ENCODE results near the gene TAP1. TPM values are rescaled to one million over a fixed set of nuclear protein-coding genes. Genes with fewer than 3 reads are reported as not detected.

TAP1 gene
- 28.0 and 33.1 TPM in 2 replicates for total RNA-seq (ENCODE audit: low replicate concordance)

GRCh38 chr6:32853541-32854375, at the start of gene TAP1, which contains the start of gene PSMB9:
TAP1 (minus strand) TSS chr6:32853704; CDS start chr6:32853636, 68 bp downstream.
PSMB9 (plus strand) TSS chr6:32854192; CDS start chr6:32854230, 38 bp downstream.

GRCh38 chr6:32843979-32844838, 9.3 kb downstream of the TAP1 start, which contains the start of gene PSMB8:
PSMB8 (minus strand) TSS chr6:32844047; CDS start chr6:32843996, 51 bp downstream.

GRCh38 chr6:32838114-32838958, 15.2 kb downstream of the TAP1 start, which contains the start of gene TAP2:
TAP2 (minus strand) TSS chr6:32838739; CDS start chr6:32838233, 506 bp downstream.

GRCh38 chr6:32816746-32817204, 36.7 kb downstream of the TAP1 start, which contains the start of gene HLA-DOB:
HLA-DOB (minus strand) TSS chr6:32817002; CDS start chr6:32816951, 51 bp downstream.

Other genes starting within 250 kb of the TAP1 start
- not detected in 2 replicates for gene HLA-DQA1, start 216.3 kb downstream of the TAP1 start, total RNA-seq (ENCODE audit: low replicate concordance)
- gene HLA-DQB1, start 187.0 kb downstream of the TAP1 start, total RNA-seq (ENCODE audit: low replicate concordance), result not detected in 2 replicates
- not detected in 2 replicates for gene HLA-DQA2, start 112.3 kb downstream of the TAP1 start, total RNA-seq (ENCODE audit: low replicate concordance)
- not detected in 2 replicates for gene HLA-DQB2, start 90.2 kb downstream of the TAP1 start, total RNA-seq (ENCODE audit: low replicate concordance)
- gene HLA-DOB, start 36.7 kb downstream of the TAP1 start, total RNA-seq (ENCODE audit: low replicate concordance), result 0.59 TPM in 1 of 2 replicates, not detected in the other
- 20.8 and 40.5 TPM in 2 replicates for gene TAP2, start 15.0 kb downstream of the TAP1 start, total RNA-seq (ENCODE audit: low replicate concordance)
- gene PSMB8, start 9.7 kb downstream of the TAP1 start, total RNA-seq (ENCODE audit: low replicate concordance), result 44.2 and 72.4 TPM in 2 replicates
- gene PSMB9, start 488 bp upstream of the TAP1 start, total RNA-seq (ENCODE audit: low replicate concordance), result 16.1 and 45.7 TPM in 2 replicates
- gene HLA-DMB, start 87.3 kb upstream of the TAP1 start, total RNA-seq (ENCODE audit: low replicate concordance), result 0.08 and 0.12 TPM in 2 replicates
- 0.82 and 2.9 TPM in 2 replicates for gene HLA-DMA, start 99.4 kb upstream of the TAP1 start, total RNA-seq (ENCODE audit: low replicate concordance)
- gene BRD2, start 114.9 kb upstream of the TAP1 start, total RNA-seq (ENCODE audit: low replicate concordance), result 39.6 and 40.2 TPM in 2 replicates
- under 0.01 TPM in 1 of 2 replicates, not detected in the other for gene HLA-DOA, start 155.9 kb upstream of the TAP1 start, total RNA-seq (ENCODE audit: low replicate concordance)
- 9.7 TPM in 1 of 2 replicates, not detected in the other for gene HLA-DPA1, start 219.9 kb upstream of the TAP1 start, total RNA-seq (ENCODE audit: low replicate concordance)
- gene HLA-DPB1, start 222.3 kb upstream of the TAP1 start, total RNA-seq (ENCODE audit: low replicate concordance), result 1.4 and 17.0 TPM in 2 replicates